OCI-LY3 (cell line): Measurements from ENCODE around the gene HSD3B1.

ENCODE experiments used
- H2AFZ ChIP-seq: fragments of 200-600, 300-600 bp; shearing (Covaris generic); 2 replicates; pipeline ENCODE4 v1.6.0; 2014; ENCODE audit warnings: antibody characterized with exemption, low read depth, low read length
- H3K27ac ChIP-seq: fragments of 200-600, 300-600 bp; sonication (generic); 2 replicates; pipeline ENCODE4 v1.5.1; 2014; ENCODE audit warnings: mild to moderate bottlenecking, low read length, moderate library complexity, mixed read lengths
- H3K27me3 ChIP-seq: fragments of 200-600, 300-600 bp; sonication (generic); 2 replicates; pipeline ENCODE4 v1.6.1; 2014; ENCODE audit warnings: low read depth, low read length, mixed read lengths
- H3K36me3 ChIP-seq: fragments of 200-600, 300-600 bp; sonication (generic); replicated peaks from 2 replicates; pipeline ENCODE3; 2014; ENCODE audit warnings: low read depth, low read length, mixed read lengths
- H3K4me1 ChIP-seq: fragments of 300-600, 200-600 bp; sonication (generic); 2 replicates; pipeline ENCODE4 v1.6.1; 2014; ENCODE audit warnings: low read length, mixed read lengths
- H3K4me2 ChIP-seq: fragments of 200-600, 300-600 bp; sonication (generic); 2 replicates; pipeline ENCODE4 v1.6.1; 2014; ENCODE audit warnings: low read length, mixed read lengths
- H3K4me3 ChIP-seq: fragments of 300-600, 200-600 bp; sonication (generic); 2 replicates; pipeline ENCODE4 v1.5.1; 2014; ENCODE audit warnings: antibody characterized with exemption, mild to moderate bottlenecking, low read length, moderate library complexity
- H3K79me2 ChIP-seq: fragments of 300-600, 200-600 bp; shearing (Covaris generic); 2 replicates; pipeline ENCODE4 v1.6.1; 2014; ENCODE audit warnings: mild to moderate bottlenecking, low read length, mixed read lengths
- H3K9ac ChIP-seq: fragments of 300-600, 200-600 bp; shearing (Covaris generic); 2 replicates; pipeline ENCODE4 v1.6.0; 2014; ENCODE audit warnings: mild to moderate bottlenecking, low read length, moderate library complexity
- H3K9me3 ChIP-seq: fragments of 200-600, 300-600 bp; shearing (Covaris generic); 2 replicates; pipeline ENCODE4 v1.6.1; 2014; ENCODE audit warnings: low read length, mixed read lengths; ENCODE audit not compliant: insufficient read depth
- H4K20me1 ChIP-seq: fragments of 200-600, 300-600 bp; sonication (generic); 2 replicates; pipeline ENCODE4 v1.6.1; 2016; ENCODE audit warnings: low read length, mixed read lengths; ENCODE audit not compliant: insufficient read depth
- CTCF ChIP-seq: fragments of 200-600, 300-600 bp; sonication (generic); IDR thresholded peaks from 2 replicates; pipeline ENCODE4 v1.5.1; 2014; ENCODE audit warnings: antibody characterized with exemption, low read length, low read depth
- EZH2phosphoT487 ChIP-seq: fragments of 200-600 bp; shearing (Covaris generic); IDR thresholded peaks from 2 replicates; pipeline ENCODE4 v1.6.1; 2018; ENCODE audit warnings: antibody characterized with exemption, mixed run types, low read depth

Gene HSD3B1

GRCh38 chr1:119467219-119467618, 39.8 kb upstream of the HSD3B1 start:
- no peaks in the 10 kb centered on the region for H3K36me3 ChIP-seq
- H3K4me2 ChIP-seq, result no peak overlapping the region
- no peaks in the 10 kb centered on the region for H4K20me1 ChIP-seq
- H3K4me1 ChIP-seq, result no peaks in the 10 kb centered on the region
- H2AFZ ChIP-seq, result no peak overlapping the region
- H3K79me2 ChIP-seq, result no peaks in the 10 kb centered on the region
- H3K9me3 ChIP-seq, result no peaks in the 10 kb centered on the region
- TF ChIP-seq EZH2phosphoT487, result no peak
- no peak for TF ChIP-seq CTCF
- peaks cover 22% of the 10 kb centered on the region for H3K27me3 ChIP-seq
- H3K9ac ChIP-seq, result no peak overlapping the region
- no peak overlapping the region for H3K27ac ChIP-seq
- H3K4me3 ChIP-seq, result no peak overlapping the region

- no peaks in the 10 kb centered on the region for H3K4me1 ChIP-seq
- H3K36me3 ChIP-seq, result no peaks in the 10 kb centered on the region
- no peak overlapping the region for H3K4me3 ChIP-seq
- peaks cover 22% of the 10 kb centered on the region for H3K27me3 ChIP-seq
- no peak overlapping the region for H2AFZ ChIP-seq
- H3K9me3 ChIP-seq, result no peaks in the 10 kb centered on the region
- no peaks in the 10 kb centered on the region for H3K79me2 ChIP-seq
- no peak overlapping the region for H3K4me2 ChIP-seq
- no peak for TF ChIP-seq EZH2phosphoT487
- H3K27ac ChIP-seq, result no peak overlapping the region
- no peak overlapping the region for H3K9ac ChIP-seq
- no peaks in the 10 kb centered on the region for H4K20me1 ChIP-seq
These were observed 38.9 kb upstream of the HSD3B1 start for GRCh38 chr1:119467857-119468668.

- Histone ChIP-seq H2AFZ (no peak overlapping the region), H4K20me1 (no peaks in the 10 kb centered on the region), H3K4me1 (no peaks in the 10 kb centered on the region), H3K27me3 (peaks cover 22% of the 10 kb centered on the region), H3K4me3 (no peak overlapping the region), H3K27ac (no peak overlapping the region), H3K36me3 (no peaks in the 10 kb centered on the region), H3K4me2 (no peak overlapping the region), H3K79me2 (no peaks in the 10 kb centered on the region), H3K9me3 (no peaks in the 10 kb centered on the region), H3K9ac (no peak overlapping the region)
- TF ChIP-seq CTCF, result no peak
- no peak for TF ChIP-seq EZH2phosphoT487
These were observed 37.3 kb upstream of the HSD3B1 start for GRCh38 chr1:119469741-119470140.

GRCh38 chr1:119470377-119470776, 36.6 kb upstream of the HSD3B1 start:
- no peaks in the 10 kb centered on the region for H3K79me2 ChIP-seq
- TF ChIP-seq EZH2phosphoT487 (no peak), CTCF (no peak)
- no peaks in the 10 kb centered on the region for H3K4me1 ChIP-seq
- no peaks in the 10 kb centered on the region for H3K9me3 ChIP-seq
- H3K27ac ChIP-seq, result no peak overlapping the region
- H3K9ac ChIP-seq, result no peak overlapping the region
- H3K36me3 ChIP-seq, result no peaks in the 10 kb centered on the region
- H3K27me3 ChIP-seq, result peaks cover 22% of the 10 kb centered on the region
- H3K4me3 ChIP-seq, result no peak overlapping the region
- H3K4me2 ChIP-seq, result no peak overlapping the region
- no peak overlapping the region for H2AFZ ChIP-seq
- no peaks in the 10 kb centered on the region for H4K20me1 ChIP-seq
